ENCODE results near the gene NPC1L1. TPM values are rescaled to one million over a fixed set of nuclear protein-coding genes. Genes with fewer than 3 reads are reported as not detected.

The NPC1L1 gene

Small RNA genes within 50 kb of the gene (small RNA-seq; reads per million reads assigned to genes)
- not detected for gene RNU6-1097P
